Measurements from ENCODE around the gene COL9A1. TPM values are rescaled to one million over a fixed set of nuclear protein-coding genes. Genes with fewer than 3 reads are reported as not detected.

Gene COL9A1
- total RNA-seq, 1 donor from 2014 or later: 0.77 TPM

GRCh38 chr6:70292193-70292592, 10.7 kb downstream of the COL9A1 start:
- Mint-ChIP-seq H3K27me3 (ENCODE audit: unreplicated experiment) (no peaks in the 10 kb centered on the region), H3K9me3 (ENCODE audit: unreplicated experiment) (no peaks in the 10 kb centered on the region), H3K4me1 (ENCODE audit: unreplicated experiment) (no peaks in the 10 kb centered on the region), H3K36me3 (ENCODE audit: low read depth, unreplicated experiment) (no peaks in the 10 kb centered on the region), H3K4me3 (ENCODE audit: unreplicated experiment) (no peak overlapping the region), H3K27ac (ENCODE audit: unreplicated experiment) (no peak overlapping the region)
- no peak for TF ChIP-seq CTCF (IDR thresholded peaks at IDR 0.05; ENCODE audit: unreplicated experiment)
- DNase-seq (ENCODE audit: low spot score): no peak

GRCh38 chr6:70289299-70289698, 13.6 kb downstream of the COL9A1 start:
- H3K27me3 Mint-ChIP-seq (ENCODE audit: unreplicated experiment): no peaks in the 10 kb centered on the region
- no peaks in the 10 kb centered on the region for H3K9me3 Mint-ChIP-seq (ENCODE audit: unreplicated experiment)
- H3K27ac Mint-ChIP-seq (ENCODE audit: unreplicated experiment): no peak overlapping the region
- TF ChIP-seq CTCF (IDR thresholded peaks at IDR 0.05; ENCODE audit: unreplicated experiment): no peak
- H3K36me3 Mint-ChIP-seq (ENCODE audit: low read depth, unreplicated experiment): no peaks in the 10 kb centered on the region
- H3K4me3 Mint-ChIP-seq (ENCODE audit: unreplicated experiment): no peak overlapping the region
- H3K4me1 Mint-ChIP-seq (ENCODE audit: unreplicated experiment): peaks cover 3% of the 10 kb centered on the region
- DNase-seq (ENCODE audit: low spot score): no peak

DNA sequence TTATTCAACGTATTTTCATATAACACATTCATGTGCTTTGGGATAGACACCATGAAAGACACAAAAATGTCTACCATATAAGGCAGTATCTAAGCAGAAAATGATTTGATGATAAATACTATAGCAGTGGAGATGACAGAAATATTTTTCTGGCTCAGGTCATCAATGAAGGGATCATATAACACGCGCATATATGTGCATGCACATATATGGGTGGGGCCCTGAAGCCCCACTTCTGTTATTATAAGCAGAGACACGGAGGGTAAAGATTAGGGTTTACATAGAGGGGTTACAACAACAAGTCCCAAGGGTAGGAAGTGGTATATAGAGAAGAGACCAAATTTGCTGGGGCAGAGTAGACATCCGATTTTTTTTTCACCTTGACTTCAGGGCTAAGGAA, 16.0 kb downstream of the COL9A1 start:
- no peak for DNase-seq (ENCODE audit: low spot score)
- Mint-ChIP-seq H3K4me3 (ENCODE audit: unreplicated experiment) (no peak overlapping the region), H3K9me3 (ENCODE audit: unreplicated experiment) (no peaks in the 10 kb centered on the region), H3K27me3 (ENCODE audit: unreplicated experiment) (peaks cover 4% of the 10 kb centered on the region), H3K4me1 (ENCODE audit: unreplicated experiment) (peaks cover 3% of the 10 kb centered on the region), H3K36me3 (ENCODE audit: low read depth, unreplicated experiment) (no peaks in the 10 kb centered on the region), H3K27ac (ENCODE audit: unreplicated experiment) (no peak overlapping the region)
- no peak for TF ChIP-seq CTCF (IDR thresholded peaks at IDR 0.05; ENCODE audit: unreplicated experiment)

GRCh38 chr6:70285201-70285600, 17.7 kb downstream of the COL9A1 start:
- TF ChIP-seq CTCF (IDR thresholded peaks at IDR 0.05; ENCODE audit: unreplicated experiment): no peak
- no peaks in the 10 kb centered on the region for H3K9me3 Mint-ChIP-seq (ENCODE audit: unreplicated experiment)
- H3K4me1 Mint-ChIP-seq (ENCODE audit: unreplicated experiment): peaks cover 3% of the 10 kb centered on the region
- no peak for DNase-seq (ENCODE audit: low spot score)
- peaks cover 6% of the 10 kb centered on the region for H3K27me3 Mint-ChIP-seq (ENCODE audit: unreplicated experiment)
- H3K27ac Mint-ChIP-seq (ENCODE audit: unreplicated experiment): no peak overlapping the region
- no peaks in the 10 kb centered on the region for H3K36me3 Mint-ChIP-seq (ENCODE audit: low read depth, unreplicated experiment)
- no peak overlapping the region for H3K4me3 Mint-ChIP-seq (ENCODE audit: unreplicated experiment)

GRCh38 chr6:70282919-70283461, 19.9 kb downstream of the COL9A1 start:
- H3K4me3 Mint-ChIP-seq (ENCODE audit: unreplicated experiment): peak overlapping the region; percentile 84
- no peak overlapping the region for H3K27ac Mint-ChIP-seq (ENCODE audit: unreplicated experiment)
- no peak for TF ChIP-seq CTCF (IDR thresholded peaks at IDR 0.05; ENCODE audit: unreplicated experiment)
- peaks cover 3% of the 10 kb centered on the region for H3K4me1 Mint-ChIP-seq (ENCODE audit: unreplicated experiment)
- DNase-seq (ENCODE audit: low spot score): peak; percentile 34
- H3K36me3 Mint-ChIP-seq (ENCODE audit: low read depth, unreplicated experiment): no peaks in the 10 kb centered on the region
- H3K27me3 Mint-ChIP-seq (ENCODE audit: unreplicated experiment): peaks cover 6% of the 10 kb centered on the region
- no peaks in the 10 kb centered on the region for H3K9me3 Mint-ChIP-seq (ENCODE audit: unreplicated experiment)

Measured in endothelial cell (in vitro differentiated cells).